Activated CD8-positive, alpha-beta memory T cell treated with anti-CD3 and anti-CD28 coated beads for 4 hours (primary cell): ENCODE results near the gene PRPF6.

Experiments used
- DNase-seq, 2 donors: peaks; one replicate each; pipeline ENCODE4 v3.0.0-alpha.2; 2020; ENCODE audit warnings: low read depth in 2 of 2

The PRPF6 gene

DNA sequence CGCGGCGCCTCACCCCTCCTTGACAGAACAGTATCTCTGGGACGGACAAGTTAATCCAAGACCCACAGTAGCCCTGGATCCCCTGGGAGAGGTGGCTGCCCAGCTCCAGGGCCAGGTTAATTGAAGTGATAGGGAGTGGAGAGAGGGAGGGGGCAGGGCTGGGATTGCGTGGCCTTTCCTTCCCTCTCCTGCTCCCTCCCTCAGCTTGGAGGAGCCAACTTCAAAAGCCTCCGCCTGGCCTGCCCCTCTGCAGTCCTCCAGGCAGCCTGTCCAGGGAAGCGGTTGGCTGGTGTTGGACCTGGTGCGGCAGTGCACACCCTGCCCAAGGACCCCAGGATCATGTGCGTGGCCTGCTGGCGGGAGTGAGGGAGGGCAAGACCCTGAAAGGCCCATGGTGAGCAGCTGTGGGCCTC lies 55.0 kb downstream of the PRPF6 start, which contains the start of gene C20orf204:
Gene C20orf204 (plus strand): TSS at position 250 of the 413 bp plus-strand sequence. CDS start 142 bp downstream, at position 392.
- no peak for DNase-seq

DNA sequence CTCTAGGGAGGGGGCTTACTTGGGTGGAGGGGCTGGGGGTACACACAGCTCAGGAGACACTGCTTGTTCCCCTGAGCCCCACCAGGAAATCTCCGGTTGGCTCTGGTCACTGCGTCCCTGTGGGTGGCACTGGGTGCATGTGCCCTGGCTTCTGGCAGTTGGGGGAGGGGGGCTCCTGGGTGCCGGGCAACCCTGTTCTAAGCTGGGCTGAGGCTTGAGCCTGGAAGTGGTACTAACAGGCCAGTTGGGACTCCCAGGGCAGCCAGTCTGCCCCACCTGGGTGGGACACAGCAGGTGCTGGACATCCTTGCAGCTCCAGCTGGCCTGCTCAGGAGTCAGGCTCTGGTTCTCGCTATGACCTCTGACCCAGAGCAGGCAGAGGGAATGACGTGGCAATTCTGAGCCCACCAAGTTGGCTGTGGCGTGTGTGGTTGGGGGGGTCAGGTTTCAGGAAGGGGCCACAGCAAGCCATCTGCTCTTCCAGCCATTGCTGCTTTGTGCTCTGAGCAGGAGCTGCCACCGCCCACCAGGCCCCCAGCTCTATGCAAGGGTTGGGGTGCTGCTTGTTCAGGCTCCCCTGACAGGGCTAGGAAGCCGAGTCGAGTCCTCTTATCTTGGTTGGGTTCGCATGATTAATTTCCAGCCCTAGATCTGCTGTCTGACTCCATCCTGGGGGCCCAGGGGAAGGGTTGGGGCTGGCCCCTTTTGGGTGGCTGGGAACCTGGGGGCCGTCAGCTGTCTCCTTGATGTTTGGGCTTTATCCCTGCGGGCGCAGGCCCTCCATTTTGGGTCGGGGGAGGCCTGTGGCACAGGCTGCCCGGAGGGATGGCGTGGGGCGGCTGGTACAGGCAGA lies 55.6 kb downstream of the PRPF6 start:
- no peak for DNase-seq

- DNase-seq = no peak
Observed at GRCh38 chr20:64037199-64037497, 56.2 kb downstream of the PRPF6 start.

DNA sequence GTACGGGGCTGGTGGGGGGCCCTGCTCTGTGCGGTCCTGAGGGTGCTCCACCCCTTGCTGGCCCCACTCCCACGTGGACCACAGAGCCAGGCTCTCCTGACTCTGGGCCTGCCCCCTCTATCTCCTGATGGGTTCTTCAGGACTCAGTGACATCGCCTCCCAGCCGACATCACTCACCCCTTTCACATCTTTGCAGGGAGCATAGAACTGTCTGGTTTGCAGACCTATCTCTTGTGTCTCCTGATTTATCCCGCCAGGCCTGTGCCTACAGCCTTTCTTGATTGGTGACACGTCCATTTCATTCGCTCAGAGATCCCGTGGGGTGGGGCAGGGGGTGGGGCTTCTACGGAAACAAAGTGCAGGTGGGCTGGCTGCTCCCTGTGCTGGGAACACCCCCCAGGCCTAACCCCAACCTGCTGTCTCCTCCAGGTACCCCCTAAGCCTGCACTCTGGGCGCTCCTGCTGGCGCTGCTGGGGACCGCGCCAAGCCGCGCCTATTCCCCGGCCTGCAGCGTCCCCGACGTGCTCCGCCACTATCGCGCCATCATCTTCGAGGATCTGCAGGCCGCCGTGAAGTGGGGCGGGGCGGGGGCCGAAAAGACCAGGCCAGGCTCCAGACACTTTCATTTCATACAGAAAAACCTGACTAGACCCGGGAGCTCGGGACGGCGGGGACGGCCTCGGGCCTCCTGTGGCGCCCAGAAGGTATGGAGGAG lies 56.7 kb downstream of the PRPF6 start:
- DNase-seq = no peak

DNA sequence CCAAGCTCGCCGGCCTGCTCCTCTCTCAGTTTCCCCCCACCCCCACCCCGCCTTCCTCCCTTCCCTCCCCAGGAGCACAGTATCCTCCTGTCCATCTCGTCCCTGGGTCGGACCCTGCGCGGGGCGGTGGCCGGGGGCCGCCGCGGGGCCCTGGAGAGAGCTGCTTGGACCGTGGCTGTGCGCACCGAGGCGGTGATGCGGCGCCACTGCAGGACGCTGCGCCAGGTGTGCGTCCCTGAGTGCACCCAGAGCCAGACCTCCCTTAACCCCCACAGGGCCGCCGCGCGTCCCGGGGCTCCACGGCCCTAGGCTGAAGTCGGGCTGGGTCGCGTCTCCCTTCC lies 57.3 kb downstream of the PRPF6 start:
- DNase-seq = no peak

GRCh38 chr20:64038565-64039292 lies 57.8 kb downstream of the PRPF6 start:
- peak; percentile 38 to 60 for DNase-seq

GRCh38 chr20:64039293-64040160 lies 58.6 kb downstream of the PRPF6 start:
- no peak for DNase-seq

DNA sequence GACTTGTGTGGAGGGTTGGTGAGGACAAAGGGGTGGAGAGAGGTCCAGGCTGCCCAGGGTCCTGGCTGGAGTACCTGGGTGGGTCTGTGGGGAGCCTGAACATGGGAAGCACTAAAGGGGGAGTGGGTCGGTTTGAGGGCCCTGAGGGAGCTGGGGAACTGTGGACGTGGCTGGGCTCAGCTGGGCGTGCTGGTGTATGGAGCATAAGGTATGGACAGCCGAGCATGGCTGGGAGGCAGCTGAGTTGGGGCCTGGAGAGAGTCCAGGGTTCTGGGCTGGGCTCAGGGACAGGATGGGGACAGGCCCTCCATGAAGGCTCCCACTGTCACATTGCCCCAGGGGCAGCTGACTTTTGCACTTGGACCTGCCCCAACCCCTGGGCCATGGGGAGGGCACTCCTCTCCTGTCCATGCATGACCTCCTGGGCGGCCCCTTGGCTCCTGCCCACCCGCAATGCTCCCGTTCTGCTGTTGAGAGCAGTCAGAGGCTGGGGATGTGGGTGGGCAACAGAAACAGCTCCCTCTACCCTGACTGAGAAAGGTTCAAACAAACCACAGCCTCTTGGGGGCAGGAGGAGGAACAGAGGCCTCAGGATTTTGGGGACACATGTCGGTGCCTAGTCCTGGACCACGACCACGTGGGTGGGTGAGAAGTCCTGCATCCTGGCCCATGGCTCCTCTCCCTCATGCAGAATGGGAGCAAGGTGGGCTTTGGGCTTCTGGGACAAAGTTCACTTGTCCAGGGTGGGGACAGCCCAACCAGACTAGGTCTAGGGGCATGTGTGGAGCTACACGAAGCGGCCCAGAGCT lies 59.5 kb downstream of the PRPF6 start:
- no peak for DNase-seq

DNA sequence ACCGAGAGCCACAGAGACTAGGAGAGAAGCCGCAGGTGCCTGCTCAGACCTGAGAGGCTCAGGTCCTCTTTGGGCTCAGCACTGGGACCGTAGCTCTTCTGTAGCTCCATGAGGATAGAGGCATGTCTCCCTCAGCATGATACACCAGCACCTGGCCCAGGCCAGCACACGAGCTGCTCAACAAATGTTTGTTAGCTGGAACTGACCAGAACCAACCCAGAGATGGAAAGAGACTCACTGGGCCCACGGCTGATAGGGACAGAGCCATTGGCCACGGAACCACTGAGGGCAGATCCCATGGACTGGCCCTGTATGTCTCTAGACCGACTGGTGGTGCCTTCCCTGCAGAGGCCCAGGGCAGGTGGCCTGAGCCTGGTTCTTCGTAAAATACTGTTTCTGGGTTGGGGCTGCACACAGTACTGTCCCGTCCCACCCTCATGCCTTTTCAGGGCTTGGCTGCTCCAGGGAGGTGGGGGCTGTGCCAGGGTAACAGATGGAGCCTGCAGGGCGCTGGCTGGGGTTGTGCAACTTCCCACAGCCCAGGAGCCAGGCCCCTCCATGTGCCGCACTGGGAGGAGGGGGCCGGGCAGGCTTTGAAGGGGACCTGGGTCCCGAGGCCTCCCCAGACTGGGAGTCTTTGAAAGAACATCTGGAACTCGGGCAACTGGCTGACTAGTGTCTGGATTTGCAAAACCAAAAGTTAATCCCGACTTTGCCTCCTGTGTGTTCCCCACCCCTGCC lies 60.3 kb downstream of the PRPF6 start:
- DNase-seq = no peak

GRCh38 chr20:64041781-64042053 lies 60.8 kb downstream of the PRPF6 start:
- no peak for DNase-seq

DNA sequence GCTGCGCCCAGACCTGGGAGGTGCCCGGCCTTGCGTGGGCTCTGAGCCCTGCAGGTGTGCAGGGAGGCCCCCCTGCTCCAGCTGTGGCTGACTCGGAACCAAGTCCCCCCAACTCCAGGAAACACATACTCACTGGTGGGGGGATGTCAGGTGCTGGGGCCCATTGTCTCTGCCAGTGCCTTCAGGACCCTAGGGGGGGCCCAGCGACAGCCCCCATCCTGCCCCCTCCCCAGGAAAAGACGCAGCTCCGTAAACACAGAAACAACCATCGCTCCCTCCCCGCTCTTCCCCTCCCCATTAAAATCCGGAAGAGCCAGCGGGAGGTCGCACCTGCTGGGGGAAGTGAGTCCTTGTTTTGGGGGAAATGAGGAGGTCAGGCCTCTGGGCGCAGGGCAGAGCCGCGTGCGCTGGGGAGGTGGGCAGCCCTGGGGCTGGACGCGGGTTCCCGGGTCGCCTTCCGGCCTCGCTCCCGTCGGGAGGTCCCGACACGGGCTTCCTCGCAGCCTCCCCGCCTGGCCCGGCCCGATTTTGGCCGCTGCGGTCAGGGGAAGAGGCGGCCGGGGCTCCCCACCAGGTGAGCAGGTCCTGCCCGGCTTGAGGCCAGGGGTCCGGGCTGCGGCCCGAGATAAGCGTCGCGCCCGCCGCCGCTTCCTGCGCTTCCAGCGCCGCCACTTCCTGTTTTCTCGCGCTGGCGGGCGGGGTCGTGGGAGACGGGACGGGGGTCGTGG lies 61.3 kb downstream of the PRPF6 start:
- DNase-seq = no peak

- DNase-seq = no peak
Observed at GRCh38 chr20:64043768-64044167, 62.8 kb downstream of the PRPF6 start.

DNA sequence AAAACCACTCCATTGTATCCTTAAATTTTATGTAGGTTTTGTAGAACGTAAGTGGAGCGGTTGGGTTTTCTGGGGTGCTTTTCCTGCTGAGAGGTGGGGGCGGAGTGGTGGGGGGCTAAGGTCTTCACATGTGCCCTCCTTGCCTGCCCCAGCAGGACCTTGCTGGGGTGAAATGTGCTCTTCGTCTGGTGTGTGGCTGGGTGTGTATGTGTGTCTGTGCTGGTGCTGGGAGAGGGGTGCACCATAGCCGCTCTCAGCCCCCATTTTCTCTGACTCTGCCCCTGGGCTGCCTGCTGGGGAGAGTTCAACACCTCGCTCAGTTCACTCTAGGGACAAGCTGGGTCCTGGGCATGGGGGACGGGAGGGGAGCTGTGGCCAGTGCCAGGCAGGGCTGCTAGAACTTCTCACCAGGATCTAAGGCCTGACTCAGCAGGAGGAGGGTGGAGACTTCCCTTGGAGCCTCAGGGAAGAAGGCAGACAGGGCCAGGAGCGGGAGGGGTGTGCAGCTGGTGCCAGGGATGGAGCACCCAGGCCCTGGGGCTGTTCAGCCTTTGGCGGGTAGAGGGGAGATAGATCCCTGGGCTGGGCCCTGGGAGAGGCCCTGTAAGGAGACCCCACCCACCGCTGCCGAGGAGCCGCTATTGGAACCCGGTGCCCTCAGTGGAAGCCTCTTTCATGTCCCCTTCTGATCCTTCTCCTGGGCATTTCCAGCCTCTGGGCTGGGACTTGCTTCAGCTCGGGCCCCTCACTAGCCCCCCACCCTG lies 63.7 kb downstream of the PRPF6 start:
- no peak for DNase-seq

GRCh38 chr20:64045346-64046011 lies 64.5 kb downstream of the PRPF6 start:
- no peak for DNase-seq

GRCh38 chr20:64047046-64047389 lies 66.1 kb downstream of the PRPF6 start:
- DNase-seq = no peak

GRCh38 chr20:64047968-64048401 lies 67.1 kb downstream of the PRPF6 start:
- no peak for DNase-seq

DNA sequence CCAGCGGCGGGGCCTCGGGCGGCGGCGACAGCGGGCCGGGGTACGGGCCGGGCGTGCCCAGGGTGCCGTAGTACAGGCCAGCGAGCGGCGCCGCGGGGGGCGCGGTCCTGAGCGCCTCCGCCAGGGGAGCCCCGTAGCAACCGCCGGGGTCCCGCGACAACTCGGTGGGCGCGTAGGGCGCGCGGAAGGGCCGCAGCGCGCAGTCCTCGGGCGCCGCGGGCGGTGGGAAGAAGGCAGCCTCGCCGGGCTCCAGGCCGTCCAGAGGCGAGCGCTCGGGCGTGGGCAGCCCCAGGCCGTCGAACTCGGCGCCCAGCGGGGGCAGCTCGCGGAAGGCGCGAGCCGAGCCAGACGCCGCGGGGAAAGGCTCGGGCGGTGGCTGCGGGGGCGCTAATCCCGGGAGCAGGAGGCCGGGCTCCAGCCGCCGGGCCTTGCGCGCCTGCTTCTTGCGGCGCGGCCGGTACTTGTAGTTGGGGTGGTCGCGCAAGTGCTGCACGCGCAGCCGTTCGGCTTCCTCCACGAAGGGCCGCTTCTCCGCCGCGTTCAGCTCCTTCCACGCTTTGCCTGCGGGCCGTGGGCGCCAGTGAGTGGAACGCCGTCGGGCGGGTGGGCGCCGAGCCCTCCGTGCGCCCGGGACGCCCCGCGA lies 67.6 kb downstream of the PRPF6 start:
- DNase-seq = no peak
